IPS DF 19.7 (cell line): ENCODE data around the gene SULT1A2.
"Not testable (repeated sequence)": the region's sequence is repeated elsewhere in the genome, so short reads cannot be mapped to it uniquely, and the experiment has no call there.

Experiments used
- DNase-seq: peaks from one replicate; pipeline ENCODE4 v3.0.0-alpha.2; 2013; ENCODE audit warnings: low read depth, low spot score

Gene SULT1A2

GRCh38 chr16:28591355-28591754, 5.5 kb downstream of the SULT1A2 start:
- DNase-seq, result no peak

GRCh38 chr16:28590384-28591340, 6.2 kb downstream of the SULT1A2 start:
- no peak for DNase-seq

- no peak for DNase-seq
These were observed 6.9 kb downstream of the SULT1A2 start for GRCh38 chr16:28589930-28590329.

GRCh38 chr16:28589069-28589468, 7.8 kb downstream of the SULT1A2 start:
- no peak for DNase-seq

GRCh38 chr16:28587386-28587785, 9.5 kb downstream of the SULT1A2 start:
- DNase-seq, result no peak

- no peak for DNase-seq
These were observed 10.4 kb downstream of the SULT1A2 start for GRCh38 chr16:28586466-28586865.

GRCh38 chr16:28585674-28586073, 11.2 kb downstream of the SULT1A2 start:
- DNase-seq, result no peak

GRCh38 chr16:28580726-28581315, 16.0 kb downstream of the SULT1A2 start:
- no peak for DNase-seq

- DNase-seq, result no peak
These were observed 21.3 kb downstream of the SULT1A2 start for GRCh38 chr16:28575446-28576109.

GRCh38 chr16:28574925-28575324, 21.9 kb downstream of the SULT1A2 start:
- no peak for DNase-seq

- DNase-seq, result no peak
These were observed 22.8 kb downstream of the SULT1A2 start for GRCh38 chr16:28573738-28574718.

- DNase-seq, result no peak
These were observed 23.9 kb downstream of the SULT1A2 start for GRCh38 chr16:28572696-28573510.

- DNase-seq, result no peak
These were observed 26.7 kb downstream of the SULT1A2 start for GRCh38 chr16:28569968-28570752.

- DNase-seq, result no peak
These were observed 27.8 kb downstream of the SULT1A2 start for GRCh38 chr16:28569021-28569420.

- no peak for DNase-seq
These were observed 29.6 kb downstream of the SULT1A2 start for GRCh38 chr16:28567292-28567691.

GRCh38 chr16:28566233-28566925, 30.5 kb downstream of the SULT1A2 start:
- not testable (repeated sequence) for DNase-seq

GRCh38 chr16:28563218-28563617, 33.6 kb downstream of the SULT1A2 start:
- DNase-seq, result no peak

GRCh38 chr16:28562199-28562598, 34.7 kb downstream of the SULT1A2 start:
- DNase-seq, result no peak
